ENCODE data around the gene ELAVL1. TPM values are rescaled to one million over a fixed set of nuclear protein-coding genes. Genes with fewer than 3 reads are reported as not detected.

Gene ELAVL1
- total and polyA plus RNA-seq, 10 donors: 13.5 to 66.7 (median 29.9) TPM

DNA sequence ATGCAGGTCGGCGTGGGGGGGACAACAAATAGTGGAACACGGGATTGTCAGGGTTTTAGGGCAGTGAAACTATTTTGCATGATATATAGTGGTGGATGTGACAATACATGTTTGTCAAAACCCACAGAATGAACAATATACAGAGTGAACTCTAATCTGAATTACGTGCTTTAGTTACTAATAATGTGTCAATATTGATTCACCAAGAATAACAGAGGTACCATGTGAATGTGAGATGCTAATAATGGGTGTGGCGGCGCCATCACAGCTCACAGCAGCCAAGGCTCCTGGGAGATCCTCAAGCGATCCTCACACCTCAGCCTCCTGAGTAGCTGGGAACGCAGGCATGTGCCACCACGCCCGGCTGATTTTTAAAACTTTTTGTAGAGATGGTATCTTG is 12.9 kb downstream of the ELAVL1 start:
- H3K27ac ChIP-seq: no peak overlapping the region
- no peak overlapping the region for H3K4me3 ChIP-seq
- H3K27me3 ChIP-seq (replicated peaks in 1 of 7): no peaks in the 10 kb centered on the region
- 83 to 91% (median 88%) methylated on average over 10 of the region's 10 CpGs for WGBS, 5 donors
- no peak for DNase-seq
- no peaks in the 10 kb centered on the region for H3K9me3 ChIP-seq
- intact Hi-C loops (cut with DNase I; ENCODE audit: low total_unique reads): no loop called here
- peaks cover 7 to 61% (median 45%) of the 10 kb centered on the region in 6 donors for H3K36me3 ChIP-seq
- TF ChIP-seq, protein P1, sequence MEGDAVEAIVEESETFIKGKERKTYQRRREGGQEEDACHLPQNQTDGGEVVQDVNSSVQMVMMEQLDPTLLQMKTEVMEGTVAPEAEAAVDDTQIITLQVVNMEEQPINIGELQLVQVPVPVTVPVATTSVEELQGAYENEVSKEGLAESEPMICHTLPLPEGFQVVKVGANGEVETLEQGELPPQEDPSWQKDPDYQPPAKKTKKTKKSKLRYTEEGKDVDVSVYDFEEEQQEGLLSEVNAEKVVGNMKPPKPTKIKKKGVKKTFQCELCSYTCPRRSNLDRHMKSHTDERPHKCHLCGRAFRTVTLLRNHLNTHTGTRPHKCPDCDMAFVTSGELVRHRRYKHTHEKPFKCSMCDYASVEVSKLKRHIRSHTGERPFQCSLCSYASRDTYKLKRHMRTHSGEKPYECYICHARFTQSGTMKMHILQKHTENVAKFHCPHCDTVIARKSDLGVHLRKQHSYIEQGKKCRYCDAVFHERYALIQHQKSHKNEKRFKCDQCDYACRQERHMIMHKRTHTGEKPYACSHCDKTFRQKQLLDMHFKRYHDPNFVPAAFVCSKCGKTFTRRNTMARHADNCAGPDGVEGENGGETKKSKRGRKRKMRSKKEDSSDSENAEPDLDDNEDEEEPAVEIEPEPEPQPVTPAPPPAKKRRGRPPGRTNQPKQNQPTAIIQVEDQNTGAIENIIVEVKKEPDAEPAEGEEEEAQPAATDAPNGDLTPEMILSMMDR (IDR thresholded peaks at IDR 0.05 in 8 of 11, conservative IDR thresholded peaks at IDR 0.05 in 3 of 11): no peak
- no peak for TF ChIP-seq POLR2A (IDR thresholded peaks at IDR 0.05)
- H3K4me1 ChIP-seq: peaks cover under 1 to 51% (median 13%) of the 10 kb centered on the region in 6 donors

DNA sequence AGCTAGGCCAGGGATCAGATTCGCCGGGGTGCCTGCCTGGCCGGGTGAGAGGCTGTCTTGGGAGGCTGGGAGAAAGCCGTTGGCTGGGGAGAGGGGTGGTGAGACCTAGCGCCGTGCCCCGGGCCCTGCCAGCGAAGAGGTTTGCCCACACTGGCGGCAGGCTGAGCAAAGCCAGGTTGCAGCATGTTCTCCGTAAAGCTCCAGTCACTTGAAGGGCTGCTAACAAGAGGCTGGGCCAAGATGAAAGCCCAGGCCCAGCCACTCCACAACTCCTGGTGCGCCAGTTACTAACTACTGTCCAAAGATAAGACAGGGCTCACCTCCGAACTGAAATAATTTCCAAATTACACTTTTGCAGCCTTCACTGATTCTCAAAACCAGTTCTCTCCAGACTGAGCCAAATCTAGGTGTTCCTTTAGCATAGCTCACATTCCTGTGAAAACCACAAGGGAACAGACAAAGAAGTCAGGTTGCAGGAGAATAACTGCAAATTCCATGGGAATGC is 16.3 kb downstream of the ELAVL1 start:
- no peak overlapping the region for H3K4me3 ChIP-seq
- no peaks in the 10 kb centered on the region for H3K27me3 ChIP-seq (replicated peaks in 1 of 7)
- no peak for DNase-seq
- H3K27ac ChIP-seq: no peak overlapping the region
- H3K36me3 ChIP-seq: peaks cover 7 to 95% (median 63%) of the 10 kb centered on the region in 6 donors
- no peaks in the 10 kb centered on the region for H3K9me3 ChIP-seq
- intact Hi-C loops (cut with DNase I; ENCODE audit: low total_unique reads): no loop called here
- peaks cover 4 to 45% (median 20%) of the 10 kb centered on the region in 6 donors for H3K4me1 ChIP-seq
- 87 to 96% (median 94%) methylated on average over 9 to 12 of the region's 12 CpGs for WGBS, 5 donors
- TF ChIP-seq POLR2A (IDR thresholded peaks at IDR 0.05) (no peak), POLR2AphosphoS5 (IDR thresholded peaks at IDR 0.05) (no peak)
- TF ChIP-seq, protein P1 (IDR thresholded peaks at IDR 0.05 in 8 of 11, conservative IDR thresholded peaks at IDR 0.05 in 3 of 11): no peak

DNA sequence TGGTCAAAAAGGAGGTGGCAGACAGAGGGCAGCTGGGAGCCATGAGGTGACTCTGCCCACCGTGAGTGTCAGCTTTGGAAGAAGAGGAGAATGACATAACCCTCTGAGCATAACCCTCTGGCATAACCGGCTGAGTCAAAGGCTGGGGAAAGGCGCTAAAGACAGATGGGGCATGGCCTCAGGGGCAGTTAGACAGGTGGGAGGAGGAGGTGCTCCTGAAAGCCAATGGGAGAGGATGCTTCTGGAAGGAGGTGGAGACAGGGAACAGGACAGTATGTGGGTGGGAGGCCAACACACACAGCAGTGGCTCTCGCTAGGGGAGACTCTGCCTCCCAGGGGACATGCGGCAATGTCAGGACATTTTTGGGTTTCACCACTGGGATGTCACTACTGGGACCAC is 17.1 kb downstream of the ELAVL1 start:
- no peak overlapping the region for H3K27ac ChIP-seq
- no peak for DNase-seq
- WGBS, 5 donors: 80 to 89% (median 87%) methylated on average over 5 of the region's 5 CpGs
- H3K4me3 ChIP-seq: no peak overlapping the region
- intact Hi-C loops (cut with DNase I; ENCODE audit: low total_unique reads): no loop called here
- H3K36me3 ChIP-seq: peaks cover 7 to 100% (median 69%) of the 10 kb centered on the region in 6 donors
- H3K27me3 ChIP-seq (replicated peaks in 1 of 7): no peaks in the 10 kb centered on the region
- TF ChIP-seq POLR2A (IDR thresholded peaks at IDR 0.05): no peak
- TF ChIP-seq, protein P1 (IDR thresholded peaks at IDR 0.05 in 8 of 11, conservative IDR thresholded peaks at IDR 0.05 in 3 of 11): no peak
- no peak for TF ChIP-seq POLR2AphosphoS5 (IDR thresholded peaks at IDR 0.05)
- H3K4me1 ChIP-seq: peaks cover 4 to 44% (median 24%) of the 10 kb centered on the region in 6 donors
- no peaks in the 10 kb centered on the region for H3K9me3 ChIP-seq

DNA sequence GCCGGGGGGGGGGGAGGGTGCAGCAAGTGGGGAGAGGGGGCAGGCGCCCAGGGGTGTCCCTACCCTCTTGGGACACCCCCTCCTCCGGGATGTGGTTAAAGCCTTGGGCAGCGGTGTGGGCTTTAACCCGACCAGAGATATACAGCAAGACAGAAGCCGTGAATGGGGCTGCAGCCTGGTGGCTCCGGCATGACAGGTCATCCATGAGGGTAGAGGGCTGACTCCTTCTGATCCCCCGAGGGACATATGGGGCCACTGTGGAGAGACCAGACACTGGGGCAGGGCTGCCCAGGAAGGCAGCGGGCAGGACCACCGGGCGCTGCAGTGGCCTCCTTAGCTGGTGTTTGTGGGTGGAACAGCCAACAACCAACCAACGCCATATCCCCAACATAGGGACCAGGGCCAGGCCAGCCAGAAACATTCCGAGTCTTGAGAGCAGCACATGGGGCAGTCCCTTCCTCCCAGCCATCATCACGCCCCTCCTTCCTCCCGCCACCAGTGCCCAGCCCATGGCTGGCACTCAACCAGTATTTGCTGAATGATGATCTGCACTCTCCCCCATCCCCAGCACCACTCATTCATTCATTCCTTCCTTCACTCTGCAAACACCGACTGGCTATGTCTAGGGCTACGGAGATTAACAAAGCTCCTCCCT is 18.2 kb downstream of the ELAVL1 start:
- H3K36me3 ChIP-seq: peaks cover 7 to 100% (median 72%) of the 10 kb centered on the region in 6 donors
- intact Hi-C loops (cut with DNase I; ENCODE audit: low total_unique reads): no loop called here
- TF ChIP-seq POLR2AphosphoS5 (IDR thresholded peaks at IDR 0.05): no peak
- TF ChIP-seq, protein P1 (IDR thresholded peaks at IDR 0.05 in 8 of 11, conservative IDR thresholded peaks at IDR 0.05 in 3 of 11): no peak

More for the DNA sequence above, 18.2 kb downstream of the ELAVL1 start:
- H3K27me3 ChIP-seq (replicated peaks in 1 of 7): no peaks in the 10 kb centered on the region
- DNase-seq: peak; percentile 55
- peaks cover 4 to 50% (median 26%) of the 10 kb centered on the region in 6 donors for H3K4me1 ChIP-seq
- no peak overlapping the region for H3K4me3 ChIP-seq
- H3K27ac ChIP-seq: peak overlapping the region in 6 of 8 donors; percentile 13 to 68 (median 48)
- 73 to 91% (median 82%) methylated on average over 11 to 17 of the region's 17 CpGs for WGBS, 5 donors
- H3K9me3 ChIP-seq: no peaks in the 10 kb centered on the region
